Ascending aorta (tissue), 2 donors: ENCODE measurements around the gene ANTKMT. TPM values are rescaled to one million over a fixed set of nuclear protein-coding genes. Genes with fewer than 3 reads are reported as not detected.
"Not testable (repeated sequence)": the region's sequence is repeated elsewhere in the genome, so short reads cannot be mapped to it uniquely, and the experiment has no call there.

Experiments used
- DNase-seq, 2 donors: peaks; one replicate each; pipeline ENCODE4 v3.0.0-alpha.2; 2019; ENCODE audit warnings: low spot score in 2 of 2
- H3K27ac ChIP-seq, 2 donors: fragments of 200-600 bp; sonication (generic); one replicate each; pipeline ENCODE4 v1.5.1; 2016 to 2017; ENCODE audit warnings: mild to moderate bottlenecking in 1 of 2
- H3K27me3 ChIP-seq: fragments of 200-600 bp; sonication (generic); one replicate; pipeline ENCODE4 v1.5.1; 2017
- H3K36me3 ChIP-seq, 2 donors: fragments of 200-600 bp; sonication (generic); one replicate each; pipeline ENCODE4 v1.5.1; 2016
- H3K4me1 ChIP-seq, 2 donors: fragments of 200-600 bp; sonication (generic); one replicate each; pipeline ENCODE4 v1.5.1; 2016 to 2017; ENCODE audit warnings: mild to moderate bottlenecking in 1 of 2
- H3K4me3 ChIP-seq, 2 donors: fragments of 200-600 bp; sonication (generic); one replicate each; pipeline ENCODE4 v1.5.1; 2016 to 2017; ENCODE audit warnings: mild to moderate bottlenecking in 1 of 2
- H3K9me3 ChIP-seq, 2 donors: fragments of 200-600 bp; sonication (generic); one replicate each; pipeline ENCODE4 v1.5.1; 2016
- CTCF ChIP-seq, 3 experiments: fragments of 200-600 bp in 2 of 3; fragments of 450-650 bp in 1 of 3; sonication (generic) in 2 of 3; IDR thresholded peaks; one replicate each; pipeline ENCODE4 v1.5.1; 2016 to 2019; ENCODE audit warnings: antibody characterized with exemption in 3 of 3, mild to moderate bottlenecking in 1 of 3, moderate library complexity in 1 of 3
- intact Hi-C: fragments of 100-400 bp; cut with DNase I; formaldehyde crosslinking; loops from one replicate; pipeline ENCODE4 v1.15.1; 2023
- total RNA-seq: library from RNA; depleted of rRNA; stranded (reverse); fragments of >200 nt; gene quantifications from one replicate; pipeline ENCODE4 v1.1.0, GENCODE V29; 2016

Gene ANTKMT
- total RNA-seq, 1 donor from 2014 or later: 105 TPM

GRCh38 chr16:750485-750884 is 29.5 kb downstream of the ANTKMT start:
- intact Hi-C loops: no loop called here
- Histone ChIP-seq H3K27ac (no peak overlapping the region), H3K4me3 (no peak overlapping the region), H3K36me3 (no peaks in the 10 kb centered on the region), H3K9me3 (no peaks in the 10 kb centered on the region), H3K27me3 (no peaks in the 10 kb centered on the region), H3K4me1 (no peaks in the 10 kb centered on the region)
- no peak for DNase-seq
- TF ChIP-seq CTCF (IDR thresholded peaks at IDR 0.05): no peak

- Histone ChIP-seq H3K9me3 (no peaks in the 10 kb centered on the region), H3K36me3 (no peaks in the 10 kb centered on the region), H3K27me3 (no peaks in the 10 kb centered on the region), H3K4me3 (no peak overlapping the region), H3K4me1 (no peaks in the 10 kb centered on the region), H3K27ac (no peak overlapping the region)
- intact Hi-C loops: no loop called here
- DNase-seq: no peak
- TF ChIP-seq CTCF (IDR thresholded peaks at IDR 0.05): no peak
Observed at GRCh38 chr16:751152-752006, 30.4 kb downstream of the ANTKMT start.

- Histone ChIP-seq H3K4me1 (no peaks in the 10 kb centered on the region), H3K9me3 (no peaks in the 10 kb centered on the region), H3K27me3 (no peaks in the 10 kb centered on the region), H3K36me3 (no peaks in the 10 kb centered on the region), H3K27ac (no peak overlapping the region), H3K4me3 (no peak overlapping the region)
- TF ChIP-seq CTCF (IDR thresholded peaks at IDR 0.05): no peak
- DNase-seq: no peak
- intact Hi-C loops: no loop called here
Observed at GRCh38 chr16:752007-752312, 31.0 kb downstream of the ANTKMT start.

- H3K27me3 ChIP-seq, H3K36me3 ChIP-seq, DNase-seq, H3K4me1 ChIP-seq, intact Hi-C loops, H3K4me3 ChIP-seq, H3K9me3 ChIP-seq, H3K27ac ChIP-seq: not testable (repeated sequence)
Observed at GRCh38 chr16:754121-754607, 33.2 kb downstream of the ANTKMT start.

GRCh38 chr16:754656-755055 is 33.7 kb downstream of the ANTKMT start:
- no peaks in the 10 kb centered on the region for H3K36me3 ChIP-seq

More at GRCh38 chr16:754656-755055, 33.7 kb downstream of the ANTKMT start:
- Histone ChIP-seq H3K27me3 (no peaks in the 10 kb centered on the region), H3K27ac (no peak overlapping the region), H3K4me3 (no peak overlapping the region), H3K4me1 (no peaks in the 10 kb centered on the region), H3K9me3 (no peaks in the 10 kb centered on the region)
- TF ChIP-seq CTCF (IDR thresholded peaks at IDR 0.05): no peak
- DNase-seq: no peak
- intact Hi-C loops: no loop called here
